Endothelial cell (in vitro differentiated cells): ENCODE results near the gene RNF5. TPM values are rescaled to one million over a fixed set of nuclear protein-coding genes. Genes with fewer than 3 reads are reported as not detected.

ENCODE experiments used
- DNase-seq: peaks from one replicate; pipeline ENCODE4 v3.0.0; 2021; ENCODE audit warnings: low spot score
- H3K27ac Mint-ChIP-seq: one replicate; pipeline ENCODE4 v1.8.0; 2021; ENCODE audit warnings: mixed read lengths, inconsistent platforms; ENCODE audit not compliant: unreplicated experiment
- H3K27me3 Mint-ChIP-seq: one replicate; pipeline ENCODE4 v1.8.0; 2021; ENCODE audit warnings: mild to moderate bottlenecking, moderate library complexity, mixed read lengths, inconsistent platforms; ENCODE audit not compliant: unreplicated experiment
- H3K36me3 Mint-ChIP-seq: one replicate; pipeline ENCODE4 v1.8.0; 2021; ENCODE audit warnings: mild to moderate bottlenecking, low read depth, mixed read lengths, inconsistent platforms; ENCODE audit not compliant: unreplicated experiment
- H3K4me1 Mint-ChIP-seq: one replicate; pipeline ENCODE4 v1.8.0; 2021; ENCODE audit warnings: mild to moderate bottlenecking, mixed read lengths, inconsistent platforms; ENCODE audit not compliant: unreplicated experiment
- H3K4me3 Mint-ChIP-seq: one replicate; pipeline ENCODE4 v1.8.0; 2021; ENCODE audit warnings: mild to moderate bottlenecking, mixed read lengths, inconsistent platforms; ENCODE audit not compliant: unreplicated experiment
- H3K9me3 Mint-ChIP-seq: one replicate; pipeline ENCODE4 v1.8.0; 2021; ENCODE audit warnings: mixed read lengths, inconsistent platforms; ENCODE audit not compliant: unreplicated experiment
- total RNA-seq: library from RNA; stranded (reverse); fragmentation: NEBNext Ultra II Directional; extraction: Animal tissue kit (Norgen Biotek cat#: 25700); gene quantifications from one replicate; pipeline ENCODE4 v1.2.1, GENCODE V29; 2021; ENCODE audit not compliant: unreplicated experiment
- TF ChIP-seq, protein P1 (sequence below): fragments of 200-600 bp; sonication (generic); IDR thresholded peaks from one replicate; pipeline ENCODE4 v1.5.0; 2021; ENCODE audit warnings: antibody characterized with exemption; ENCODE audit not compliant: unreplicated experiment

The RNF5 gene
- total RNA-seq, 1 donor from 2014 or later = 44.4 TPM

DNA sequence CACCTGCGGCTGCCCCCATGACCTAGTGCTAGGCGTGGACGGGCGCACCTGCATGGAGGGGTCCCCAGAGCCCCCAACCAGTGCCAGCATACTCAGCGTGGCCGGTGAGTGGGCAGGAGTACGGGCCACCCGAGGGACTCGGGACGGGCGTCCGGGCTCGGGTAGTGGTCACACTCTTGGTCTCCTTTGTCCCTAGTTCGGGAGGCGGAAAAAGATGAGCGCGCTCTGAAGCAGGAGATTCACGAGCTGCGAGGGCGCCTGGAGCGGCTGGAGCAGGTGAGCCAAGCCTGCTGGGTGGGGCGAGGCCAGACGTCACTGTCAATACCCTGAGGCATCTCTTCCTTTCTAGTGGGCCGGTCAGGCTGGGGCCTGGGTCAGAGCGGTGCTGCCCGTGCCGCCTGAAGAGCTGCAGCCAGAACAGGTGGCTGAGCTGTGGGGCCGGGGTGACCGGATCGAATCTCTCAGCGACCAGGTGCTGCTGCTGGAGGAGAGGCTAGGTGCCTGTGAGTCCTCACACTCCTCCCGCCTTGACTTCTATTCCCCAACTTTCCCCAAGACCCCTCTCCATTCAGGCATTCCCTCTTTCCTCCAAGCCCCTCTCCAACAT is 10.9 kb upstream of the RNF5 start:
- Mint-ChIP-seq H3K27me3 (peaks cover 15% of the 10 kb centered on the region), H3K36me3 (peaks cover 42% of the 10 kb centered on the region), H3K9me3 (no peaks in the 10 kb centered on the region), H3K27ac (peak overlapping the region; percentile 89), H3K4me3 (peak overlapping the region; percentile 65), H3K4me1 (peaks cover 35% of the 10 kb centered on the region)
- no peak for DNase-seq
- TF ChIP-seq, protein P1, sequence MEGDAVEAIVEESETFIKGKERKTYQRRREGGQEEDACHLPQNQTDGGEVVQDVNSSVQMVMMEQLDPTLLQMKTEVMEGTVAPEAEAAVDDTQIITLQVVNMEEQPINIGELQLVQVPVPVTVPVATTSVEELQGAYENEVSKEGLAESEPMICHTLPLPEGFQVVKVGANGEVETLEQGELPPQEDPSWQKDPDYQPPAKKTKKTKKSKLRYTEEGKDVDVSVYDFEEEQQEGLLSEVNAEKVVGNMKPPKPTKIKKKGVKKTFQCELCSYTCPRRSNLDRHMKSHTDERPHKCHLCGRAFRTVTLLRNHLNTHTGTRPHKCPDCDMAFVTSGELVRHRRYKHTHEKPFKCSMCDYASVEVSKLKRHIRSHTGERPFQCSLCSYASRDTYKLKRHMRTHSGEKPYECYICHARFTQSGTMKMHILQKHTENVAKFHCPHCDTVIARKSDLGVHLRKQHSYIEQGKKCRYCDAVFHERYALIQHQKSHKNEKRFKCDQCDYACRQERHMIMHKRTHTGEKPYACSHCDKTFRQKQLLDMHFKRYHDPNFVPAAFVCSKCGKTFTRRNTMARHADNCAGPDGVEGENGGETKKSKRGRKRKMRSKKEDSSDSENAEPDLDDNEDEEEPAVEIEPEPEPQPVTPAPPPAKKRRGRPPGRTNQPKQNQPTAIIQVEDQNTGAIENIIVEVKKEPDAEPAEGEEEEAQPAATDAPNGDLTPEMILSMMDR = no peak

DNA sequence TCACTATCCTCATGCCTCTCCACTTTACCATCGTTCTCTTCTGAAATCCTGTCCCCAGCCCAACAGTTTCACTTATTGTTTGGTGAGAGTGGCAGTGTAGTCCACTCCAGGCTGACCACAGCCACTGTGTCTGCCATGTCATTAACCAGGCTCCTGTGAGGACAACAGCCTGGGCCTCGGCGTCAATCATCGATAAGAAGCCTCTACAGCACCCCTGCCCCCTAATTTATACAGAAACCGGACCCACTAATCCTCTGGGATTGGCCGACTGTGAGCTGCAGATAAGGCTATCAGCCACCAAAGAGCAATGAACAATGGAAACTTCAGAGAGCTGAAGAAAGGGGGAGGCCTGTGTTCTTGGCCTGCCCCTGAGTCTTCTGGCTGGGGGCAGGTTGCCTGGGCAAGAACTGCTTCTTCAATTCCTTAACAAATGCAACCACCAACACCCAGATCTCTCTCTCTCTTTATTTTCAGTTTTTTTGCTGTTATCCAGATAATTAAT is 10.4 kb upstream of the RNF5 start:
- Mint-ChIP-seq H3K27ac (peak overlapping the region; percentile 89), H3K27me3 (peaks cover 14% of the 10 kb centered on the region), H3K36me3 (peaks cover 36% of the 10 kb centered on the region), H3K9me3 (no peaks in the 10 kb centered on the region), H3K4me1 (peaks cover 35% of the 10 kb centered on the region), H3K4me3 (peak overlapping the region; percentile 65)
- DNase-seq = no peak
- TF ChIP-seq, protein P1 = no peak

DNA sequence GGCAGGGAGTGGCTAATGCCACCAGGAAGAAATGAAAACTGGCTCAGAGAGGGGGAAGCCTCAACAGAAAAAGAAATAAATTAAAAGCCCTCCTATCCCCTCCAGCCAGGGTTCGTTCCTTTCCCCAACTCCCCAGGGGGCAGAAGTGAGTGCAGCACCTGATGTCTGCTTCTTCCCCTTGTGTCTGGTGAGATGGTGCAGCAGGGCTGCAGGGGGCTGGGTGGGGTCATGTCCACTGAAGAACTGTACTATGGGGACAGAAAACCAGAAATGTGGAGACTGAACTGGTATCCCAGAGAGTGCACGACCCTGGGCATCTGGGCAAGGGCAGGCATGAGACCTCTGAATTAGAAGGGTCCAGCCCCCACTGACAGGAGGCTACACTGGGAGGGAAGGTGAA is 9.9 kb upstream of the RNF5 start:
- Mint-ChIP-seq H3K27ac (no peak overlapping the region), H3K9me3 (no peaks in the 10 kb centered on the region), H3K4me1 (peaks cover 35% of the 10 kb centered on the region), H3K36me3 (peaks cover 33% of the 10 kb centered on the region), H3K4me3 (no peak overlapping the region), H3K27me3 (peaks cover 13% of the 10 kb centered on the region)
- TF ChIP-seq, protein P1 = no peak
- no peak for DNase-seq

DNA sequence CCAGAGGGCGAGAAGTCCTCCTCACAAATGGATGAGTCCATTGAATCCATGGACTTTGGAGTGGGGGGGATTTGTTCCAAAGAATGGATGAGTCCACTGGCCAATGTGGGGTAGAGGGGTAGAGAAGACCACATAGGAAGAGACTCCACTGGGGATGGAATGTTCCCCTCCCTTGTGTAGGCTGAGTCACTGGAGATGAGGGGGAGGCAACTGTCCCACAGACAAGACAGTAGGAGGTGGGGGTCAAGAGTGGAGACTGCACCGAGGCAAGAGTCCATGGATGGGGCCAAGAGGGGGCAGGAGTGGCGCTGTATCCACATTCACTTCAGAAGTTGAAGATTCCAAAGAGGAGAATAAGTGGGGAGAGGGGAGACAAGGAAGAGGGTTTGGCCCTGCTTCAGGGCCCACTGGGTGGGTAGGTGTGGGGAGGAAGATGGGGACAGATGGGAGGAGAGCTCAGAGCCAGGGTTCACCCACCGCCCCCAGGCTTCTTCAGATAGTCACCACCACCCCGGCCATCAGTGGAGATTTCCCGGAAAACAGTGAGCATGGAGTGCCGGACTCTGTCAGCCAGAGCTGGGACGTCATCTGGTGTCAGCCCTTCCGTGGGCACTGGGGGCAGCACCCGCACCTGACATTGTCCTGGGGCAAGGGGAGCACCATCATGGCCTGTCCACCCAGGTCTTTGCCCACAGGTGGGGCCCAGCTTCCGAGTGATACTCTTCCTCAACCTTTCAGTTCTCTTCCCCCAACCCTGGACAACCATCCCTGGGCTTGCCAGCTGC is 9.2 kb upstream of the RNF5 start:
- peaks cover 33% of the 10 kb centered on the region for H3K36me3 Mint-ChIP-seq
- no peaks in the 10 kb centered on the region for H3K9me3 Mint-ChIP-seq
- no peak for DNase-seq
- no peak overlapping the region for H3K4me3 Mint-ChIP-seq
- TF ChIP-seq, protein P1 = no peak
- no peak overlapping the region for H3K27ac Mint-ChIP-seq
- H3K27me3 Mint-ChIP-seq = peaks cover 14% of the 10 kb centered on the region
- H3K4me1 Mint-ChIP-seq = peaks cover 35% of the 10 kb centered on the region

DNA sequence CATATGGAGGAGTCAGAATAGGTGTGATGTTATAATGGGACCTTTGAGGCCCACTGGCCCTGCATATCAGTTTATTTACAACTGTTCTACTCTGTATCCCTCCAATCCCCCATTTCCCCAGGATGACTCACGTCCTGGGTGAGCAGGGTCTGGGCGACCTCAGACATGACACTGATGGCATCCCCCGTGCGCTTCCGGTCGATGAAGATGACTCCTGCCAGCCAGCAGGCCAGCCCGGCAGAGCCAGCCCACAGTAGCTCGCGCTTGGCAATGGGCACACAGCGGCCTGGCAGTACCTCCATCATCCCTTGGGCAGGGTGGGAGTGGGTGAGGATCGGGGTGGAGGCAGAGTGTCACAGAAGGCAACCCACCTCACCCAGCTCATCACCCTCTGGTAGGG is 7.9 kb upstream of the RNF5 start:
- no peak overlapping the region for H3K27ac Mint-ChIP-seq
- TF ChIP-seq, protein P1 = no peak
- H3K4me3 Mint-ChIP-seq = peak overlapping the region; percentile 73
- H3K9me3 Mint-ChIP-seq = no peaks in the 10 kb centered on the region
- H3K4me1 Mint-ChIP-seq = peaks cover 41% of the 10 kb centered on the region
- peaks cover 30% of the 10 kb centered on the region for H3K36me3 Mint-ChIP-seq
- DNase-seq = no peak
- H3K27me3 Mint-ChIP-seq = peaks cover 16% of the 10 kb centered on the region
